ENCODE data around the gene CALN1.

CALN1 gene

DNA sequence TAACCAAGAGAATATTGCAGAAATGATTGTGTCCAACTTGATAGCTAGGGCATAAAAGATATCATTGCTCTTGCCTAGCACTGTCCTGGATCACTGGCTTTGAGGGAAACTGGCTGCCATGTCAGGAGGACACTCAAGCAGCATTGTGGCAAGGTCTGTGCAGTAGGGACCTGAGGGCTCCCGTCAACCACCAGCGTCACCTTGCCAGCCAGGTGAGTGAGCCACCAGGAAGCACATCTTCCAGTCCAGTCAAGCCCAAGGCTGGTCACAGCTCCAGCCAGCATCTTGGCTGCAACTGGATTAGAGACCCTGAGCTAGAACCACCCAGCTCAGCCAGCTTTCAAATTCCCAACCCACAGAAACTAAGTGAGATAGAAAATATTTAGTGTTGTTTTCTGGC, 392.7 kb downstream of the CALN1 start:
- Histone ChIP-seq H3K4me2 (ENCODE audit: low read length) (no peak overlapping the region), H3K36me3 (replicated peaks; ENCODE audit: low read depth, low read length) (no peaks in the 10 kb centered on the region), H3K27me3 (ENCODE audit: low read depth, low read length) (no peaks in the 10 kb centered on the region), H3K4me3 (ENCODE audit: low read length) (no peak overlapping the region), H3K27ac (ENCODE audit: low read length) (no peak overlapping the region), H3K79me2 (ENCODE audit: low read length) (no peaks in the 10 kb centered on the region), H4K20me1 (ENCODE audit: insufficient read depth, low read length) (no peaks in the 10 kb centered on the region), H3K9me3 (ENCODE audit: insufficient read depth, low read length) (no peaks in the 10 kb centered on the region), H3K9ac (ENCODE audit: low read length) (no peak overlapping the region), H3K4me1 (ENCODE audit: low read length) (no peaks in the 10 kb centered on the region), H2AFZ (ENCODE audit: low read depth, low read length) (no peak overlapping the region)
- TF ChIP-seq, protein P1, sequence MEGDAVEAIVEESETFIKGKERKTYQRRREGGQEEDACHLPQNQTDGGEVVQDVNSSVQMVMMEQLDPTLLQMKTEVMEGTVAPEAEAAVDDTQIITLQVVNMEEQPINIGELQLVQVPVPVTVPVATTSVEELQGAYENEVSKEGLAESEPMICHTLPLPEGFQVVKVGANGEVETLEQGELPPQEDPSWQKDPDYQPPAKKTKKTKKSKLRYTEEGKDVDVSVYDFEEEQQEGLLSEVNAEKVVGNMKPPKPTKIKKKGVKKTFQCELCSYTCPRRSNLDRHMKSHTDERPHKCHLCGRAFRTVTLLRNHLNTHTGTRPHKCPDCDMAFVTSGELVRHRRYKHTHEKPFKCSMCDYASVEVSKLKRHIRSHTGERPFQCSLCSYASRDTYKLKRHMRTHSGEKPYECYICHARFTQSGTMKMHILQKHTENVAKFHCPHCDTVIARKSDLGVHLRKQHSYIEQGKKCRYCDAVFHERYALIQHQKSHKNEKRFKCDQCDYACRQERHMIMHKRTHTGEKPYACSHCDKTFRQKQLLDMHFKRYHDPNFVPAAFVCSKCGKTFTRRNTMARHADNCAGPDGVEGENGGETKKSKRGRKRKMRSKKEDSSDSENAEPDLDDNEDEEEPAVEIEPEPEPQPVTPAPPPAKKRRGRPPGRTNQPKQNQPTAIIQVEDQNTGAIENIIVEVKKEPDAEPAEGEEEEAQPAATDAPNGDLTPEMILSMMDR (IDR thresholded peaks at IDR 0.05; ENCODE audit: low read depth, low read length), result no peak
- TF ChIP-seq EZH2phosphoT487 (IDR thresholded peaks at IDR 0.05; ENCODE audit: low read depth), result no peak

DNA sequence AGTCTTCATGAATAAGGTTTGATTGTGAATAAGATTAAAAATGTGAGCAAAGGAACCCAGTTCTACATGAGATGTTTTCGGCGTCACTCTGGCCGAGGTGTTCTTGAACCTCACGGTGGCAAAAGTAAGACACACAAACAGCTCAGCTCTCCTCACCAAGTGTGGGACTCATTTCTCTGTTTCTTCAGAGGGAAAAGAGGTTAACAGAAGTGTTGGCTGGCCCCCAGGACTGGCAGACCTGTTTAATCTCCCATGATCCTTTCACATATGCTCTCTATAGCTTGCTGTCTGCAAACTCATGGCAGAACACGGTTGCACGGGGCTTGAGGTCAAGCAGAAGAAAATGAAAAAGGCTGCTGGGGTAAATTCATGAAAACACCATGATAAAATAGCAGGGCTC, 394.4 kb downstream of the CALN1 start:
- Histone ChIP-seq H4K20me1 (ENCODE audit: insufficient read depth, low read length) (no peaks in the 10 kb centered on the region), H2AFZ (ENCODE audit: low read depth, low read length) (no peak overlapping the region), H3K79me2 (ENCODE audit: low read length) (no peaks in the 10 kb centered on the region), H3K4me1 (ENCODE audit: low read length) (no peaks in the 10 kb centered on the region), H3K4me2 (ENCODE audit: low read length) (no peak overlapping the region), H3K27ac (ENCODE audit: low read length) (no peak overlapping the region), H3K9ac (ENCODE audit: low read length) (no peak overlapping the region), H3K27me3 (ENCODE audit: low read depth, low read length) (no peaks in the 10 kb centered on the region), H3K4me3 (ENCODE audit: low read length) (no peak overlapping the region), H3K9me3 (ENCODE audit: insufficient read depth, low read length) (no peaks in the 10 kb centered on the region), H3K36me3 (replicated peaks; ENCODE audit: low read depth, low read length) (no peaks in the 10 kb centered on the region)
- TF ChIP-seq EZH2phosphoT487 (IDR thresholded peaks at IDR 0.05; ENCODE audit: low read depth), result no peak
- TF ChIP-seq, protein P1 (IDR thresholded peaks at IDR 0.05; ENCODE audit: low read depth, low read length), result no peak

DNA sequence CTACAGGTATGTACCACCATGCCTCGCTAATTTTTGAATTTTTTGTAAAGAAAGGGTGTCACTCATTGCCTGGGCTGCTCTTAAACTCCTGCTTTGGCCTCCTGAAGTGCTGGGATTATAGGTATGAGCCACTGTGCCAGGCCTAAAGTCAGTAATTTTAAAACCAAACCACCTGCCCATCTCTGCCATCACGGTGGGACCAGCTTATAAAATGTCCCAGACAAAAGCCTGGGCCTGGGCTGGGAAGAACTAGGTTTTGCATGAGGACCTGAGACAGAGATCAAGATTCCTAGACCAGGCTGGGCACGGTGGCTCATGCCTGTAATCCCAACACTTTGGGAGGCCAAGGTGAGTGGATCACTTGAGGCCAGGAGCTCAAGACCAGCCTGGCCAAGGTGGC, 395.6 kb downstream of the CALN1 start:
- Histone ChIP-seq H3K79me2 (ENCODE audit: low read length) (no peaks in the 10 kb centered on the region), H3K27ac (ENCODE audit: low read length) (no peak overlapping the region), H3K4me2 (ENCODE audit: low read length) (no peak overlapping the region), H3K4me1 (ENCODE audit: low read length) (no peaks in the 10 kb centered on the region), H3K27me3 (ENCODE audit: low read depth, low read length) (no peaks in the 10 kb centered on the region), H3K36me3 (replicated peaks; ENCODE audit: low read depth, low read length) (no peaks in the 10 kb centered on the region), H3K9ac (ENCODE audit: low read length) (no peak overlapping the region), H3K9me3 (ENCODE audit: insufficient read depth, low read length) (no peaks in the 10 kb centered on the region), H3K4me3 (ENCODE audit: low read length) (no peak overlapping the region), H2AFZ (ENCODE audit: low read depth, low read length) (no peak overlapping the region), H4K20me1 (ENCODE audit: insufficient read depth, low read length) (no peaks in the 10 kb centered on the region)
- TF ChIP-seq, protein P1 (IDR thresholded peaks at IDR 0.05; ENCODE audit: low read depth, low read length), result no peak
- TF ChIP-seq EZH2phosphoT487 (IDR thresholded peaks at IDR 0.05; ENCODE audit: low read depth), result no peak

DNA sequence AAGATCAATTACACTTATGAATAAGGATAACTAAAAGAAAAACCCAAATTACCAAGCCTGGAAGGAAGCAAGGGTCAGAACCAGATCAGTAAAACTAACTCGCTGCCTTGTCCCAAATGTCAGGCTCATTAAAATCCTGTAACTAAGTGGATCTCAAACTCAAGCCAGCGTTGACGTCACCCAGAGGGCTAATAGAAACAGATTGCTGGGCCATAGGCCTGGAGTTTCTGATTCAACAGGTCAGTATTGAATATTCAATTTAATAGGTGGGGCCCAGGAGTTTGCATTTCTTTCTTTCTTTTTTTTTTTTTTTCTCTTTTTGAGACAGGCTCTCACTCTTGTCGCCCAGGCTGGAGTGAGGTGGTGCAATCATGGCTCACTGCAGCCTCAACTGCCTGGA, 397.0 kb downstream of the CALN1 start:
- Histone ChIP-seq H2AFZ (ENCODE audit: low read depth, low read length) (no peak overlapping the region), H3K4me1 (ENCODE audit: low read length) (no peaks in the 10 kb centered on the region), H3K79me2 (ENCODE audit: low read length) (no peaks in the 10 kb centered on the region), H3K27ac (ENCODE audit: low read length) (no peak overlapping the region), H3K4me3 (ENCODE audit: low read length) (no peak overlapping the region), H3K9me3 (ENCODE audit: insufficient read depth, low read length) (no peaks in the 10 kb centered on the region), H3K9ac (ENCODE audit: low read length) (no peak overlapping the region), H4K20me1 (ENCODE audit: insufficient read depth, low read length) (no peaks in the 10 kb centered on the region), H3K36me3 (replicated peaks; ENCODE audit: low read depth, low read length) (no peaks in the 10 kb centered on the region), H3K27me3 (ENCODE audit: low read depth, low read length) (no peaks in the 10 kb centered on the region), H3K4me2 (ENCODE audit: low read length) (no peak overlapping the region)
- TF ChIP-seq, protein P1 (IDR thresholded peaks at IDR 0.05; ENCODE audit: low read depth, low read length), result no peak
- TF ChIP-seq EZH2phosphoT487 (IDR thresholded peaks at IDR 0.05; ENCODE audit: low read depth), result no peak
